Bronchial epithelial cell (primary cell): ENCODE results near the gene HSD17B3. TPM values are rescaled to one million over a fixed set of nuclear protein-coding genes. Genes with fewer than 3 reads are reported as not detected.

Experiments
- DNase-seq: peaks from one replicate; pipeline ENCODE4 v3.0.0-alpha.2; 2010; ENCODE audit warnings: low read depth
- FAIRE-seq: peaks from 2 replicates; lab custom pipeline; 2011; peaks lifted over from hg19 to GRCh38; lab: Jason Lieb, UNC
- H3K27me3 ChIP-seq: 2 replicates; pipeline ENCODE4 v1.5.1; 2011; ENCODE audit warnings: low read length; ENCODE audit not compliant: control insufficient read depth, insufficient read depth
- H3K36me3 ChIP-seq: 2 replicates; pipeline ENCODE4 v1.5.1; 2011; ENCODE audit warnings: low read length; ENCODE audit not compliant: control insufficient read depth, insufficient read depth
- H3K4me3 ChIP-seq: 2 replicates; pipeline ENCODE4 v1.5.1; 2011; ENCODE audit warnings: mild to moderate bottlenecking, low read depth, low read length, control low read depth
- CTCF ChIP-seq: IDR thresholded peaks from 2 replicates; pipeline ENCODE4 v1.5.1; 2011; ENCODE audit warnings: mild to moderate bottlenecking, moderate library complexity, low read length, control low read depth, inconsistent platforms; ENCODE audit not compliant: insufficient read depth, severe bottlenecking
- total RNA-seq: library from RNA; depleted of rRNA; stranded (reverse); fragments of >200 nt; gene quantifications from 2 replicates; pipeline ENCODE4 v1.2.1, GENCODE V29; 2014

Gene HSD17B3
- total RNA-seq, 1 donor from 2014 or later, result 0.53 TPM

GRCh38 chr9:96279932-96280331 lies 22.0 kb downstream of the HSD17B3 start:
- no peak for TF ChIP-seq CTCF
- Histone ChIP-seq H3K27me3 (no peaks in the 10 kb centered on the region), H3K4me3 (no peak overlapping the region), H3K36me3 (no peaks in the 10 kb centered on the region)
- FAIRE-seq, result no peak
- peak; percentile 70 for DNase-seq

GRCh38 chr9:96274939-96275338 lies 27.0 kb downstream of the HSD17B3 start:
- no peak for TF ChIP-seq CTCF
- no peak overlapping the region for H3K4me3 ChIP-seq
- H3K36me3 ChIP-seq, result no peaks in the 10 kb centered on the region
- no peaks in the 10 kb centered on the region for H3K27me3 ChIP-seq
- no peak for FAIRE-seq
- DNase-seq, result no peak

GRCh38 chr9:96270236-96270744 lies 31.7 kb downstream of the HSD17B3 start:
- FAIRE-seq (no peak), DNase-seq (no peak)
- Histone ChIP-seq H3K4me3 (no peak overlapping the region), H3K27me3 (no peaks in the 10 kb centered on the region), H3K36me3 (no peaks in the 10 kb centered on the region)
- no peak for TF ChIP-seq CTCF

GRCh38 chr9:96258967-96259366 lies 43.0 kb downstream of the HSD17B3 start:
- H3K27me3 ChIP-seq, result no peaks in the 10 kb centered on the region
- no peaks in the 10 kb centered on the region for H3K36me3 ChIP-seq
- H3K4me3 ChIP-seq, result no peak overlapping the region
- FAIRE-seq (no peak), DNase-seq (no peak)
- TF ChIP-seq CTCF, result no peak

GRCh38 chr9:96256800-96257199 lies 45.2 kb downstream of the HSD17B3 start:
- no peak for TF ChIP-seq CTCF
- H3K36me3 ChIP-seq, result no peaks in the 10 kb centered on the region
- no peaks in the 10 kb centered on the region for H3K27me3 ChIP-seq
- DNase-seq, result peak; percentile 64
- H3K4me3 ChIP-seq, result no peak overlapping the region
- FAIRE-seq, result no peak

- Histone ChIP-seq H3K4me3 (no peak overlapping the region), H3K36me3 (no peaks in the 10 kb centered on the region), H3K27me3 (no peaks in the 10 kb centered on the region)
- FAIRE-seq (no peak), DNase-seq (no peak)
- TF ChIP-seq CTCF, result no peak
These were observed 46.3 kb downstream of the HSD17B3 start for GRCh38 chr9:96255698-96256097.
